GM12878 (cell line): ENCODE data around the gene AKT3. TPM values are rescaled to one million over a fixed set of nuclear protein-coding genes. Genes with fewer than 3 reads are reported as not detected.

Experiments
- CREM ChIP-seq: IDR thresholded peaks from 2 replicates; pipeline ENCODE4 v1.6.1; 2014; ENCODE audit warnings: antibody characterized with exemption, low read depth
- DPF2 ChIP-seq: fragments of 450-650 bp; IDR thresholded peaks from 2 replicates; pipeline ENCODE4 v1.6.1; 2017; ENCODE audit warnings: mild to moderate bottlenecking
- E2F8 ChIP-seq: fragments of 450-650 bp; IDR thresholded peaks from 2 replicates; pipeline ENCODE4 v1.6.1; 2018; ENCODE audit warnings: mild to moderate bottlenecking, low read depth, moderate library complexity; ENCODE audit not compliant: partially characterized antibody
- EED ChIP-seq: sonication (generic); IDR thresholded peaks from 2 replicates; pipeline ENCODE4 v1.6.1; 2016; ENCODE audit warnings: antibody characterized with exemption, low read depth
- ESRRA ChIP-seq: IDR thresholded peaks from 2 replicates; pipeline ENCODE4 v1.6.1; 2012; ENCODE audit warnings: mild to moderate bottlenecking, low read length, improper control_type of control experiment
- ETV6 ChIP-seq, 2 experiments: fragments of 450-650 bp in 1 of 2; IDR thresholded peaks in 1 of 2; conservative IDR thresholded peaks in 1 of 2; 2 replicates each; pipeline ENCODE4 v1.6.1; 2014; ENCODE audit warnings: antibody characterized with exemption in 1 of 2, borderline replicate concordance in 1 of 2, low read depth in 1 of 2, mild to moderate bottlenecking in 1 of 2, moderate library complexity in 1 of 2
- HDAC2 ChIP-seq: fragments of 200-600 bp; sonication (generic); IDR thresholded peaks from 2 replicates; pipeline ENCODE4 v1.6.1; 2017
- MAX ChIP-seq: IDR thresholded peaks from 2 replicates; pipeline ENCODE4 v1.6.1; 2012; ENCODE audit warnings: low read depth, low read length, improper control_type of control experiment
- MEF2A ChIP-seq: IDR thresholded peaks from 2 replicates; pipeline ENCODE4 v1.6.1; 2011; ENCODE audit warnings: low read depth, mild to moderate bottlenecking, low read length, moderate library complexity; ENCODE audit not compliant: insufficient read depth
- NFYB ChIP-seq: IDR thresholded peaks from 2 replicates; pipeline ENCODE4 v1.6.1; 2011; ENCODE audit warnings: low read depth, mild to moderate bottlenecking, low read length, improper control_type of control experiment, moderate library complexity; ENCODE audit not compliant: insufficient read depth
- NR2F1 ChIP-seq: fragments of 450-650 bp; conservative IDR thresholded peaks from 2 replicates; pipeline ENCODE4 v1.6.1; 2017; ENCODE audit warnings: mild to moderate bottlenecking
- PML ChIP-seq: IDR thresholded peaks from 2 replicates; pipeline ENCODE4 v1.6.1; 2012; ENCODE audit warnings: low read length, inconsistent platforms
- RB1 ChIP-seq: fragments of 450-650 bp; formaldehyde crosslinking; IDR thresholded peaks from 2 replicates; pipeline ENCODE4 v1.6.1; 2017; ENCODE audit warnings: mild to moderate bottlenecking, borderline replicate concordance
- RELB ChIP-seq: fragments of 450-650 bp; IDR thresholded peaks from 2 replicates; pipeline ENCODE4 v1.6.1; 2017; ENCODE audit warnings: low read depth, mild to moderate bottlenecking, moderate library complexity
- SREBF2 ChIP-seq: IDR thresholded peaks from 2 replicates; pipeline ENCODE4 v1.6.1; 2012; ENCODE audit warnings: mild to moderate bottlenecking, low read length
- SRF ChIP-seq, 2 experiments: IDR thresholded peaks; 2 replicates each; pipeline ENCODE4 v1.6.1; 2011; ENCODE audit warnings: low read depth in 2 of 2, low read length in 2 of 2, mild to moderate bottlenecking in 1 of 2, moderate library complexity in 1 of 2
- TCF3 ChIP-seq: IDR thresholded peaks from 2 replicates; pipeline ENCODE4 v1.6.1; 2012; ENCODE audit warnings: low read depth, mild to moderate bottlenecking, low read length, borderline replicate concordance; ENCODE audit not compliant: insufficient read depth
- ZBED1 ChIP-seq: IDR thresholded peaks from 2 replicates; pipeline ENCODE4 v1.6.1; 2016; ENCODE audit warnings: borderline replicate concordance
- ZNF24 ChIP-seq: fragments of 450-650 bp; IDR thresholded peaks from 2 replicates; pipeline ENCODE4 v1.6.1; 2017; ENCODE audit warnings: antibody characterized with exemption, mild to moderate bottlenecking
- ZNF687 ChIP-seq: fragments of 450-650 bp; IDR thresholded peaks from 2 replicates; pipeline ENCODE4 v1.6.1; 2017; ENCODE audit warnings: mild to moderate bottlenecking, moderate library complexity
- polyA plus RNA-seq, 11 experiments: library from polyadenylated mRNA; depleted of rRNA in 4 of 11; unstranded in 6 of 11; stranded (reverse) in 5 of 11; fragments of >200 nt; fragmentation: Nextera tagmentation in 4 of 11; fragmentation: Illumina TruSeq in 1 of 11; extraction: Ambion mirVana in 4 of 11; extraction: Trizol in 1 of 11; gene quantifications; 1 replicate in 1 of 11; 2 replicates in 10 of 11; pipeline versions ENCODE4 v1.2.1 to v1.2.3, GENCODE V29; 2011 to 2016; ENCODE audit warnings: inconsistent platforms in 2 of 11, missing spikeins in 2 of 11, low read depth in 1 of 11
- total RNA-seq, 4 experiments: library from RNA; depleted of rRNA in 3 of 4; stranded (reverse); fragments of >200 nt in 3 of 4; fragmentation: Illumina TruSeq in 1 of 4; extraction: Trizol in 1 of 4; gene quantifications; 2 replicates each; pipeline versions ENCODE4 v1.2.1 to v1.2.3, GENCODE V29; 2013 to 2021

Gene AKT3
- total and polyA plus RNA-seq, 10 of the 15 experiments (the other 5 are each of a cell fraction or from before 2014, with no cell fraction given): 0.03 to 0.56 (median 0.19) TPM

GRCh38 chr1:243587823-243588560 lies 262.1 kb downstream of the AKT3 start (continued):
- peak in 1 of 2 experiments; percentile 50; a peak in 1 of 4 replicates for TF ChIP-seq ETV6 (conservative IDR thresholded peaks at IDR 0.05 in 1 of 2, IDR thresholded peaks at IDR 0.05 in 1 of 2; ENCODE audit: borderline replicate concordance in 1 of 2, low read depth in 1 of 2)
- no peak for TF ChIP-seq NFYB
- no peak for TF ChIP-seq DPF2
- TF ChIP-seq PML: 0 out of 2 replicates have a peak, but pooled peaks have one; percentile 31
- TF ChIP-seq MEF2A: peak; percentile 73; the same call in 1 of the 2 replicates
- TF ChIP-seq HDAC2: no peak
- TF ChIP-seq TCF3: no peak
- TF ChIP-seq SREBF2: no peak
- no peak for TF ChIP-seq ZNF687
- 0 out of 2 replicates have a peak, but pooled peaks have one; percentile 17 for TF ChIP-seq NR2F1
- no peak for TF ChIP-seq ESRRA
- peak; percentile 83; the same call in 1 of the 2 replicates for TF ChIP-seq ZBED1
- no peak for TF ChIP-seq SRF (IDR thresholded peaks at IDR 0.05; ENCODE audit: low read depth in 2 of 2, low read length in 2 of 2)
- TF ChIP-seq MAX: no peak
- peak; percentile 71 for TF ChIP-seq CREM
- TF ChIP-seq ZNF24: no peak
- TF ChIP-seq E2F8: no peak
- no peak for TF ChIP-seq RELB
- TF ChIP-seq EED: peak; percentile 44; the same call in 1 of the 2 replicates
- TF ChIP-seq RB1: no peak
